H1 (cell line): ENCODE data around the gene MAOA.

Experiments used
- CTCF ChIP-seq, 3 experiments: IDR thresholded peaks; 1 replicate in 2 of 3; 2 replicates in 1 of 3; pipeline versions ENCODE4 v1.5.1 to v1.6.1; 2011; ENCODE audit warnings: low read length in 3 of 3, mild to moderate bottlenecking in 3 of 3, inconsistent platforms in 2 of 3, low read depth in 1 of 3, moderate library complexity in 1 of 3; ENCODE audit not compliant: insufficient read depth in 1 of 3; ENCODE audit errors: control extremely low read depth in 1 of 3
- NRF1 ChIP-seq: IDR thresholded peaks from 2 replicates; pipeline ENCODE4 v1.6.1; 2011; ENCODE audit warnings: mild to moderate bottlenecking, low read depth, low read length, improper control_type of control experiment
- POLR2A ChIP-seq, 2 experiments: IDR thresholded peaks; 1 replicate in 1 of 2; 2 replicates in 1 of 2; pipeline ENCODE4 v1.6.1; 2011; ENCODE audit warnings: low read depth in 2 of 2, low read length in 2 of 2, mild to moderate bottlenecking in 2 of 2; ENCODE audit errors: control extremely low read depth in 1 of 2
- POLR2AphosphoS5 ChIP-seq: IDR thresholded peaks from 2 replicates; pipeline ENCODE4 v1.6.1; 2011; ENCODE audit warnings: low read depth, low read length
- TEAD4 ChIP-seq: IDR thresholded peaks from 2 replicates; pipeline ENCODE4 v1.6.1; 2012; ENCODE audit warnings: low read depth, low read length, inconsistent platforms, mixed read lengths

GRCh38 chrX:43718956-43719355 is 62.9 kb downstream of the MAOA start:
- TF ChIP-seq CTCF (IDR thresholded peaks at IDR 0.05; ENCODE audit: control extremely low read depth in 1 of 3, insufficient read depth in 1 of 3, low read depth in 1 of 3, low read length in 3 of 3), result no peak
- TF ChIP-seq TEAD4, result no peak
- no peak for TF ChIP-seq POLR2A (IDR thresholded peaks at IDR 0.05; ENCODE audit: control extremely low read depth in 1 of 2, low read depth in 2 of 2, low read length in 2 of 2)
- no peak for TF ChIP-seq POLR2AphosphoS5
- no peak for TF ChIP-seq NRF1
